ENCODE measurements around the gene MID2.
"Not testable (repeated sequence)": the region's sequence is repeated elsewhere in the genome, so short reads cannot be mapped to it uniquely, and the experiment has no call there.

The MID2 gene, protein sequence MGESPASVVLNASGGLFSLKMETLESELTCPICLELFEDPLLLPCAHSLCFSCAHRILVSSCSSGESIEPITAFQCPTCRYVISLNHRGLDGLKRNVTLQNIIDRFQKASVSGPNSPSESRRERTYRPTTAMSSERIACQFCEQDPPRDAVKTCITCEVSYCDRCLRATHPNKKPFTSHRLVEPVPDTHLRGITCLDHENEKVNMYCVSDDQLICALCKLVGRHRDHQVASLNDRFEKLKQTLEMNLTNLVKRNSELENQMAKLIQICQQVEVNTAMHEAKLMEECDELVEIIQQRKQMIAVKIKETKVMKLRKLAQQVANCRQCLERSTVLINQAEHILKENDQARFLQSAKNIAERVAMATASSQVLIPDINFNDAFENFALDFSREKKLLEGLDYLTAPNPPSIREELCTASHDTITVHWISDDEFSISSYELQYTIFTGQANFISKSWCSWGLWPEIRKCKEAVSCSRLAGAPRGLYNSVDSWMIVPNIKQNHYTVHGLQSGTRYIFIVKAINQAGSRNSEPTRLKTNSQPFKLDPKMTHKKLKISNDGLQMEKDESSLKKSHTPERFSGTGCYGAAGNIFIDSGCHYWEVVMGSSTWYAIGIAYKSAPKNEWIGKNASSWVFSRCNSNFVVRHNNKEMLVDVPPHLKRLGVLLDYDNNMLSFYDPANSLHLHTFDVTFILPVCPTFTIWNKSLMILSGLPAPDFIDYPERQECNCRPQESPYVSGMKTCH

DNA sequence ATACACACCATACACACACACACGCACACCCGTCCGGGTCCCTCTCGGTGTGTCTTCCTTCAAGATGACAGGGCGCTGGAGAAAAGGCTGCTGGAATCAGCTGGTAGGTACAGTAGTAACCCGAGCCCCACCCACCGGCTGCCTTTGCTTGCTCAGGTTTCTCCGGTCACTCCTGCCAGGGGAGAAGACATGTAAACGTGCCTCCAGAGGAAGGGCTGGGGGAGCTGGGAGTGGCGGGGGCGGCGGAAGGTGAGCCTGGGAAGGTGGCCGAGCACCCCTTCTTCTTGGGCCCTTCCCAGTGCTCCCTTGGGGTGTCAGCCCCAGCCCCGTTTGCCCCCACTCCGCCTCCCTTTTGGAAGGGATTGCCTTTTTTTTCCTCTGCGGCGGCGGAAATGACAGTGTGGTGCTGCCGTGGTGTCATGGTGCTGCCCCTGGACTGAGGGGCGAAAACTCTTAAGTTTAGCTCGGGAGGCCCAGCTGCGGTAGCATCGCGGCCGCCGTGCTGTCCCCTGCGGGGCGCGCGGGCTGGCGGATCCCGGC lies at the start of gene MID2:
TSS of gene MID2 (plus strand) at position 169 of the 540 bp plus-strand sequence. CDS start 561 bp downstream, outside the sequence.
- no peak for DNase-seq (ENCODE audit: low read depth)

DNA sequence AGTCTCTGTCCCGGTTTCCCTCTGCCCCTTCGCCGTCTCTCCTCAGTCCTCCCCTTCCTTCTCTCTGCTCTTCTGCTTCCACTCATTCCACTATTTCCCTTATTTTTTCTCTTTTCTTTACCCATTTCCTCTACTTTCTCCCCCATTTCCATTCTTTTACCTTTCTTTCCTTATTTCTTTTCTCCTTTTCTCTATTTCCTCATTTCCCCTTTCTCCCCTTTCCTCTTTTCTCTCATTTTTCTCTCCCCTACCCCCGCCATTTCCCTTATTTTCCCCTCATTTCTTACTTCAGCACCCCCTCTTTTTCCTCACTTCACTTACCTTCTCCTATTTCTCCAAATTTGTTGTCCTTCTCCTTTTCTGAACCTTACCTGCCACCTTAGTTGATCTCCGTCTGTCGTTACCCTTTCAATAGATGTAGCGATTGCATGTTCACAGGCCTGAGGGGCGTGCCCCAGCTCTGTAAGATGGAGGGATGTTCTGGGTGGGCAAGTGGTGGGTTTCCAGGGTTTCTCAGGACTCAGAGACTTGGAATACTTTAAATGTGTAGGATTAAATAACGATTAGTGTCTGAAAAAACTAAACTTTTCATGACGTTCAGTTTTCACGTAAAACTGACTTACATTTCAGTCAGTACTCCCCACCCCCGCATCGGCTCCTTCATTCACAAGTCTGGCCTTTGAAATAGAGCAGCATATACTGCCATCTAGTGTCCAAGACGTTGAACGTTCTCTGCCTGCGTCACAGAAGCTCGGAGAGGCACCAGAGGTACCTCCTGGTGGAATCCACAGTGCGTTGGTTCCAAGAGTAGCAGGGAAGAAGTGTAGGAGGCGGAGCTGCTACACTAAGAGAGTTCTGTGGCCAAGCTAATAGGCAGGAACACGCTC lies 48.8 kb upstream of the MID2 start:
- DNase-seq (ENCODE audit: low read depth): peak; percentile 64

DNA sequence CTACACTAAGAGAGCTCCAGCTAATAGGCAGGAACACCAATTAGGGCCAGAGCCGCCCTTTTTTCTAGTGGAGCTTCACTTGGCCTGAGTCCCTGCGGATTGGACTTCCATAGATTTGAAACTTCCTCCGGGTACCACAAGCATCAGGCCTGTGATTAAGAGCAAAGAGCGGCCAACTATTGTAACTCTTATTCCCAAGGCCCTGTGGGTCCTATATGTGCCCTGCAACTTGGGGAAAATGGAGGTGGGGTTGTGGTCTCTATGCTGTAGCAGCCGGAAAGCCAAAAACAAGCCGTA lies 48.2 kb upstream of the MID2 start, which contains the start of gene NCBP2L:
TSS of gene NCBP2L (plus strand) at position 198 of the 297 bp plus-strand sequence. CDS start 16,488 bp downstream, outside the sequence.
- no peak for DNase-seq (ENCODE audit: low read depth)

DNA sequence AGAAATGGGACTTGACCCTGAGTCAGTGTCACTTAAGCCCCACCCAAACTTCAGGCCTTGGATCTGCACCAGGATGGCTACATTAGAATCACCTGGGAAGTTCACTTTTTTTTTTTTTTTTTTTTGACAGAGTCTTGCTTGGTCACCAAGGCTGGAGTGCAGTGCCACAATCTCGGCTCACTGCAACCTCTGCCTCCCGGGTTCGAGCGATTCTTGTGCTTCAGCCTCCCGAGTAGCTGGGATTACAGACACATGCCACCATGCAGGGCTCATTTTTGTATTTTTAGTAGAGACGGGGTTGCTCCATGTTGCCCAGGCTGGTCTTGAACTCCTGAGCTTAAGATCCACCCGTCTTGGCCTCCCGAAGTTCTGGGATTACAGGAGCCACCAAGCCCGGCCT lies 45.1 kb upstream of the MID2 start:
- DNase-seq (ENCODE audit: low read depth): no peak

DNA sequence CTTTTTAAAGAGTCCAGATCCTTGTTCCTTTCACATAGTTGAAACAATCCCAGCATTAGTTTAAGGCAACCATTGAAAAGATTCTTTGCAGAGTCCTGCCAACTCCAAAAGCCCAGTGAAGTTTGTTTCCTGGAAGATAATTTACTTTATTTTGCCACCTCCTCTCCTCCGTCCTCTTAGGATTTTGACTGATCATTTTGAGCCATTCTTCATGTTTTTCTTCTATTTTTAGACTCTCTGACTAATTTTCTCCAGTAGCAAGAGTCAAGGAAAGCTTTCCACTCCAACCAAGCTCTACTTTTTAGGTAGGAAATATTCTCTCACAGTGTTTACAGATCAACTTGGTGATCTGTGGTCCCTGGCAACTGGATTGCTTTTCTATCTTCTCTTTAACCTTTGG lies 37.8 kb upstream of the MID2 start:
- DNase-seq (ENCODE audit: low read depth): no peak

DNA sequence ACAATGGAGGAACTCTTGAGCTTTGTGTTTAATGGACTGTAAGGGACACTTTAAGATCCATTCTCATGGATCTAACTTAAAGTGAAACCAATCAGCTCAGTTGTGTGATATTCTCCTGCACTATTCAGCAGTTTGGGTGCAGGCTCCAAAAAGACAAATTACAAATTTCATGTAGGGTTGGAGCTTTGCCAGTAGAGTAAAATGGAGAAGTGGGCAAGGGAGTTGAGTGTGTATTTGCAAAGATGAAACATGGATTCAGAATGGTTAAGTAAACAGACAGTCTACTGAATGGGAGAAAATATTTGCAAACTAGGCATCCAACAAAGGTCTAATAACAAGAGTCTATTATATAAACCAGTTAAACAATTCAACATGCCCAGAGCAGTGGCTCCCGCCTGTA lies 21.2 kb upstream of the MID2 start:
- no peak for DNase-seq (ENCODE audit: low read depth)

DNA sequence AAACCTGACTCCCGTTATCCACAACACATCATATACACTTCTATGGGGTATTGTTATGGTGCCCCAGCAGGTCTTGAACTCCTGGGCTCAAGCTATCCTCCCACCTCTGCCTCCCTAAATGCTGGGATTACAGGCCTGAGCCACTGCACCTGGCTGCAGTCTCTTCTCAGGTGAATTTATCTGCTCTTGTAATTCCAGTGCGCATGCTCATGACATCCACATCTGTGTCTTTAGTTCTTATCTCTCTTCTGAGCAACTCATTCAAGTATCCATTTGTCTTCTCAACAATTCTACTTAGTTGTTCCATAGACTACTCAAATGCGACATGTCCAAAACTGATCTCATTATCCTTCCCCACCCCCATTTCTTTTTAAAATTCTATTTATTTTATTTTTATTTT lies 20.5 kb upstream of the MID2 start:
- DNase-seq (ENCODE audit: low read depth): no peak

DNA sequence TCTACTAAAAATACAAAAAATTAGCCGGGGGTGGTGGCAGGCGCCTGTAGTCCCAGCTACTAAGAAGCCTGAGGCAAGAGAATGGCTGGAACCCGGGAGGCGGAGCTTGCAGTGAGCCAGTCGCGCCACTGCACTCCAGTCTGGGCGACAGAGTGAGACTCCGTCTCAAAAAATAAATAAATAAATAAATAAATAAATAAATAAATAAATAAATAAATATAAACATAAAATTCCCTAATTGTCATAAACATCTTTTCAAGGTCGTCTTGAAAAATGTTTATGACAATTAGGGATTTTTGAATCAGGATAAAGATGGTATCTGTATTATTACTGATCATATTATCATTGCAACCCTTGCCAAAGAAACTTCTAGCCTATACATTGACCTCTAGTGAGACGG lies 15.6 kb upstream of the MID2 start:
- DNase-seq (ENCODE audit: low read depth): not testable (repeated sequence)

DNA sequence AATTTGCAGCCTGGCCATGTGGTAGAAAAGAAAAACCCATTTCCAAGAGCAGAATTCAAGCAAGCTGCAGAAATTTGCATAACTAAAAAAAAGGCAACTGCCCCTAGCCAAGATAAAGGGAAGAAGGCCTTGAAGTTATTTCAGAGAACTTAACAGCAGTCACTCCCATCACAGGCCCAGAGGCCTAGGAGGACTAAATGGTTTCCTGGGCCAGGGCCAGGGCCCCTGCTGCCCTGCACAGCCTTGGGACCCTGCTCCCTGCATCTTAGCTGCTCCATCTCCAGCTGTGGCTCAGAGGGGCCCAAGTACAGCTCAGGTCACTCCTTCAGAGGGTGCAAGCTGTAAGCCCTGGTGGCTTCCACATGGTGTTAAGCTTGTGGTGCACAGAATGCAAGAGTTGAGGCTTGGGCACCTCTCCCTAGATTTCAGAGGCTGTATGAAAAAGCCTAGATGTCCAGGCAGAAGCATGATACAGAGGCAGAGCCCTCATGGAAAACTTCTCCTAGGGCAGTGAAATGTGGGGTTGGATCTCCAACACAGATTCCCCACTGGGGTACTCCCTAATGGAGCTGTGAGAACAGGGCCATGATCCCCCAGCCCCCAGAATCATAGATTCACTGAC lies 6.7 kb upstream of the MID2 start:
- no peak for DNase-seq (ENCODE audit: low read depth)

DNA sequence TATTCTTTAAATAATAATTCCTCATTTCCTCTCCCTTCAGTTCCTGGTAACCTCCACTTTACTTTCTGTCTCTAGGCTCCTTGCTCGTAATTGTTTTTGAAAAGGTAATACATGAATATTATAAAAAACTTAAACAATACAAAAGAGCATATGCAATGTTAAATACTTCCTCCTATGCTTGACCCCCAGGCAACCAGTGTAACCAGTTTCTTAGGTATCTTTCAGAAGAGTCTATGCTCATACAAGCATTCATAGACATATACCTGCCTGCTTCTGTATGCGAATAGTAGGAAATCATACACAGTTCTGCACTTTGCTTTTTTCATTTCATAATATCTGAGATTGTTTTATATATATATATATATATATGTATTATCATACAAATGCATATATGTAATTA lies 2.6 kb upstream of the MID2 start:
- no peak for DNase-seq (ENCODE audit: low read depth)

DNA sequence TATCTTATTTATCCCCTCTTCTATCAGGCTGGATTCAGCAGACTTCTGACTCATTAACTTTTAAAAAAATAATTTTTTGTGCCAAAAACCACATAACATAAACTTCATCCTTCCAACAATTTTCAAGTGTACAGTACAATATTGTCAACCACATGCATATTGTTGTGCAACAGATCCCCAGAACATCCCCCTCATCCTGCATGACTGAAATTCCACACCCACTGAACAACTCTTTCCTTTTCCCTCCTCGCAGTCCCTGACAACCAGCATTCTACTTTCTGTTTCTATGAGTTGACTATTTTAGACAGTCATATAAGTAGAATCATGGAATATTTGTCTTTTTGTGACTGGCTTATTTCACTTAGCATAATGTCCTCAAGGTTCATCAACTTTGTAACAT lies 2.2 kb upstream of the MID2 start:
- DNase-seq (ENCODE audit: low read depth): peak; percentile 32

DNA sequence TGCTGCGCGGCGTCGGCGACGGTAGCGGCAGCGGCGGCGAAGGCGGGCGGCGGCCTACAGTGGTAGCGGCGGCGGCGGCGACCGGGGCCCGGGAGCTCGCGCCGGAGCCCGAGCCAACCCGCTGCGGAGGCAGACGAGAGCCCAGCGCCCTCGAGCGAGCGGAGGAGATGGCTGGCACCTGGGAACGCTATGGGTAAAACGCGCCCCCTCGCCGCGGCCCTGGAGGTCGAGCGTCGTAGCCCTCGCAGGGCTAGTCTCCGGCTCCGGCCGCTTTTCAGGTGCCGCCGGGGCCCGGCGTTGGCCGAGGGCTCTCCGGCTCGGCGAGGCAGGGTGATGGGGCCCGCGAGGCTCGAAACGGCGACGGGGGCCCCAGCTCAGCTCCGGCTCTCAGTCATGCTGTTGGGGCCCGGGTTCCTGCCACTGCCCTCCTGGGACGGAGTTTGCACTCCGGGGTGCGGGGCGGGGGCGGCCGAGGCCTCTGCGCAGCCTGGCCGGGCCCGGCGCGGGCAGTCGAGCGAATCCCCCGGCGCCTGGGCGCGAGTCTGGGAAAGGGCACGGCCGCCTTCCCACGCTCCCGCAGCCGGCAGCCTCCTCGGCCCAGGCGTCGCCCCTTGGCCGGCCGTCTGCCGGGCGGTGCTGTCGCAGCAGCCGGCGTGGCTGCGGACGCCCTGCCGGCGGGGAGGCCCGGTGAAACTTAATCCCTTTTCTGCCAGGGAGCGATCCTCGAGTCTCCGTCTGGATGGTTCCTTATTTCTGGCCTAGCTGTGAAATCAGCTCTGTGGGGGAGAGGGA lies 768 bp downstream of the MID2 start:
- DNase-seq (ENCODE audit: low read depth): peak; percentile 19

DNA sequence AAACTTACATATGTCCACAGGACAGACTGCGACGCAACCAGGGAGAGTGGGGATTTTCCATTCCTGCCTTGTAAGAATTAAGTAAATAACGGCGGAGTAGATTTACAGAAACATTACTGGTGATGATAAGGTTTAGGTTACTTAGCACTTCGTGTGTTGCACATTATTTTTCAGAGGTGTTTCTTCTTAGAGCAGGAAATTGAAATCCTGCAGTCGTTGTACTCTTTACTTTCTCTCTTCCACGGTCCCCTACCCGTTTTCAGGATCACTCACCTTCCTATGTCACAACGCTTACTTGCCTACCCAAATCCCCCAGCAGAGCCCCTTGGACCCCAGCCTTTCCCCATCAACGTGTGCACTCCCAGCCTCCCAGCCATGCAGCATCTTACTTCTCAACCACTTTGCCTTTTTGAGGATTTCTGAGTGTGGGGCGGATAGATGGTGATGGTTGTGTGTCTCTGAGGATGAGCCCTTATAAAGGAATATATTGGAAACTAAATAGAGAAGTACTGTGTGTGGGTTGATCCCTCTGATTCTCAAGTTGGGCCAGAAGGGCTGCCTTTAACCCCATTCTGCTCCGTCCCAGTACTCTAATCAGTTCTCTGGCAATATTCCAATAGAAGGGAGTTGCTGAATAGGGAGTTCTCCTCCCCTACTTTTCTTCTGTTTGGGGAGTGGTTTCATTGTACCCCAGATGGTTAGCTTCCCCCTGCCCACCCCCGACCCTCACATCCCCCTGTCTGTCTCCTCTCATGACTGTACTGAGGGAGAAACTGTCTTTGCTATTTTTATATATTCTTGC lies 1.6 kb downstream of the MID2 start:
- DNase-seq (ENCODE audit: low read depth): no peak

DNA sequence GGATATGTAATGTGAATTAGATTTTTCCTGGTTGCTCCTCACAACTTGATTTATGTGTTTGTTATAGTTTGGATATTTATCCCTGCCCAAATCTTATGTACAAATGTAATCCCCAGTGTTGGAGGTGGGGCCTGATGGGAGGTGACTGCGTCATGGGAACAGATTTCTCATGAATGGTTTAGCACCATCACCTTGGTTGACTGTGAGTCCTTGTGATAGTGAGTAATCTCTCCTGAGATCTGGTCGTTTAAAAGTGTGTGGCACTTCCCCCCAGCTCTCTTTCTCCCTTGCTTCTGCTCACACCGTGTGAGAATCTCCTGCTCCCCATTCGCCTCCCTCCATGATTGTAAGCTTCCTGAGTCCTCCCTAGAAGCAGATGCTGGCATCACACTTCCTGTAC lies 2.2 kb downstream of the MID2 start:
- no peak for DNase-seq (ENCODE audit: low read depth)

DNA sequence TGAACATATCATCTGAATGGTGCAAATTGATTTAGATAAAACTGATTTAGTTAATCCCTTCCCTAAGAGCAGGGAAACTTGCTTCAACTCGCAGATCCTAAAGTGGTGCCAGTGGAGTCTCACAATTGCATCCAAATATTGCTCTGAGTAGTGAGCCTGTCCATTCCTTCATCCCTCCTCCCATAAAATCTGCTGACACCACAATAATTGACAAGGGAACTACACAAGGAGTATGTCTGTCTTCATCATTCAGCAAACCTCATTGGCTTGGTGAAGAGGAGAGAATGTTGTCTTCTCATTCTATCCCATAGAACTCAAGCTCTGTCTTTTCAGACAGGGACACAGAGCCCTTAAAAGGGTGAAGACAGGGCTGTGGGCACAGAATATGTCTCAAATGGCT lies 4.2 kb downstream of the MID2 start:
- DNase-seq (ENCODE audit: low read depth): no peak

DNA sequence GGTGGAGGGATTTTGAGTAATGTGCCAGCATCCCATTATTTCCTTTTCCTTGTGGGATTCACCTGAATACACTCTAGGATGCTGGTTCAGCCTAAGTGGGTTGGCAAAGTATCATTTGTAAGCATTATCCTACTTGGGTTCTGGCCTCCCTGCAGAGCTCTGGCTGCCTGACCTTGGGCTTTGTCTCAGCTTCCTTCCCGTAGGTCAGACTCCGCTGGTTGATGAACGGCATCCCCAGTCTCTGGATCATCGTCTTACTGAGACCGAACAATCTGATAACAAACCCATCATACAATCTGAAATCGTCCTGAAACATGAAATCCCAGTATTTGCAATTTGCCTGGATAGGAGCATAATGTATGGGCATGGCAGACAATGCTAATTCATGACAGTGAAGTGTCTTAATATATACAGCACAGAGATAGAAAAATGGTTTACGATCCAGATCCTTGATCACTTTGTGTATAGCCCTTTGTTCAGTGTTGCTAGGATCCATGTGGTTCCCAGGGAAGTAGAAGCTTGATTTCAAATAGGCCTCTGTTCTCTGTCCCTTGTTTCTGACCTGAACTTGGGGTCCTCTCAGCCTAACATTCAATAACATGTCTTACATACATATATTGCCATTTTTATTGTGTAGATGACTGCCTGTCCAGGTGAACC lies 5.5 kb downstream of the MID2 start:
- no peak for DNase-seq (ENCODE audit: low read depth)

DNA sequence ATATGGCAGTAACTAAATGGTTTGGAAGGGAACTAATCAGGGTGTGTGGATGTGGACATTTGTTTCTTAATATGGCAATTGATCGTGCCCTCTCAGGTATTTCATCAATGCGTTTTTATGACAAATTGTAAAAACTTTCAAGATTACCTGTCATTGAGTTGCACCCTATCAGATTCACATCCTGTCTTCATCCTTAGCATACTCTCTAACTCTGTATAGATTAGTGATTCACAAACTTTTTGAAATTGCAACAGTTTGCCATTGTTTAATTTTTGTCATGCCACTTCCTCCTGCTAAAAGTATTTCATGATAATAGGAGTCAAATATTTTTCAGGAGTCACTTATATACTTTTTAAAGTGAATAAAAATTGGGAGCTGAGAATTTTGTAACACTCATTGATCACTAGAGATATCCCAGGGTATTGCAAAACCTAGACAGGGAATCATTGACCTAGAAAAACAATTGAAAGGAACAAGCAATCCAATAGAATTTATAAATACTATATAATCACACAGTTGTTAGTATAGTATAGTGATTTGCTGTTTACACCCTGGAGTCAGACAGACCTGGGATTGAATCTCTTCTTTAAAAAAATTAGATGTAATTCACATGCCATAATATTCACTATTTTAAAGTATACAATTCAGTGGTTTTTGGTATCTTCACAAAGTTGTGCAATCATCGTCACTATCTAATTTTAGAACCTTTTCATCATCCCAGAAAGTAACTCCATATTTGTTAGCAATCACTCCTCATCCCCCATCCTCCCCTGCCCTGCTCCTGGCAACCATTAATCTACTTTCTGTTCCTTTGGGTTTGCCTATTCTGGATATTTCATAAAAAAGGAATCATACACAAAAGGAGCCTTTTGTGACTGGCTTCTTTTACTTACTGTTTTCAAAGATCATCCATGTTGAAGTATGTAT lies 8.9 kb downstream of the MID2 start:
- no peak for DNase-seq (ENCODE audit: low read depth)

DNA sequence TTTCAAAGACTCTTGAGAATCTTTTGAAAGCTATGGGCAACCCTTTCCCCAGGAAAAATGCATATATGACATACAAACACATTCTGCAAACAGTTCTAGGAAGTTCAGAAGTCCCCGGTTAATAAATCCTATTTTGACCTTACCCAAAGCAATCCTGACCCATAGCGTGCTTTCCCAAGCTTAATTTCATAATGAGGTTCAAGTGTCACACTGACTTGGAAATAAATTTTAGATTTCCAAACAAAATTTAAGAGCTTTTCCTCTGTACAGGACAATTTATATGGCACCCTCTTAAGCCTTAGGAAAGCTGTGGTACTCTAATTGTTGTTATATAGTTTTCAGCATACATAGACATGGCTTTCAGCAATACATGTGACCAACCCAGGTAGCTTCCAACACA lies 11.3 kb downstream of the MID2 start:
- no peak for DNase-seq (ENCODE audit: low read depth)

DNA sequence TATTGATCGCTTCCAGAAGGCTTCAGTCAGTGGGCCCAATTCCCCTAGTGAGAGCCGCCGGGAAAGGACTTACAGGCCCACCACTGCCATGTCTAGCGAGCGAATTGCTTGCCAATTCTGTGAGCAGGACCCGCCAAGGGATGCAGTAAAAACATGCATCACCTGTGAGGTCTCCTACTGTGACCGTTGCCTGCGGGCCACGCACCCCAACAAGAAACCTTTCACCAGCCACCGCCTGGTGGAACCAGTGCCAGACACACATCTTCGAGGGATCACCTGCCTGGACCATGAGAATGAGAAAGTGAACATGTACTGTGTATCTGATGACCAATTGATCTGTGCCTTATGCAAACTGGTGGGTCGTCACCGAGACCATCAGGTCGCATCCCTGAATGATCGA lies 15.3 kb downstream of the MID2 start:
- DNase-seq (ENCODE audit: low read depth): no peak
